GM10847 (cell line): ENCODE data around the gene ARL5C.

Experiments used
- POLR2A ChIP-seq: IDR thresholded peaks from 2 replicates; pipeline ENCODE4 v1.6.1; 2011; ENCODE audit not compliant: insufficient read length; ENCODE audit errors: extremely low read depth

ARL5C gene

GRCh38 chr17:39143552-39144093, 22.3 kb downstream of the ARL5C start:
- TF ChIP-seq POLR2A, result no peak

GRCh38 chr17:39141915-39142664, 23.9 kb downstream of the ARL5C start:
- no peak for TF ChIP-seq POLR2A

GRCh38 chr17:39141294-39141693, 24.7 kb downstream of the ARL5C start:
- no peak for TF ChIP-seq POLR2A

GRCh38 chr17:39139561-39139960, 26.4 kb downstream of the ARL5C start:
- no peak for TF ChIP-seq POLR2A

- no peak for TF ChIP-seq POLR2A
These were observed 26.8 kb downstream of the ARL5C start for GRCh38 chr17:39139161-39139511.

- no peak for TF ChIP-seq POLR2A
These were observed 27.4 kb downstream of the ARL5C start for GRCh38 chr17:39138431-39139160.

- TF ChIP-seq POLR2A, result no peak
These were observed 31.1 kb downstream of the ARL5C start for GRCh38 chr17:39134878-39135277.

- TF ChIP-seq POLR2A, result no peak
These were observed 33.8 kb downstream of the ARL5C start for GRCh38 chr17:39132192-39132610.

- no peak for TF ChIP-seq POLR2A
These were observed 34.3 kb downstream of the ARL5C start for GRCh38 chr17:39131616-39132015.

GRCh38 chr17:39130205-39130604, 35.8 kb downstream of the ARL5C start:
- TF ChIP-seq POLR2A, result no peak

- TF ChIP-seq POLR2A, result no peak
These were observed 39.5 kb downstream of the ARL5C start for GRCh38 chr17:39126436-39126835.

- no peak for TF ChIP-seq POLR2A
These were observed 40.7 kb downstream of the ARL5C start for GRCh38 chr17:39125143-39125875.

- TF ChIP-seq POLR2A, result no peak
These were observed 42.3 kb downstream of the ARL5C start for GRCh38 chr17:39123627-39124026.

- no peak for TF ChIP-seq POLR2A
These were observed 43.0 kb downstream of the ARL5C start for GRCh38 chr17:39122991-39123390.

GRCh38 chr17:39118674-39119419, 47.1 kb downstream of the ARL5C start:
- TF ChIP-seq POLR2A, result no peak

GRCh38 chr17:39116224-39116623, 49.7 kb downstream of the ARL5C start:
- no peak for TF ChIP-seq POLR2A

- no peak for TF ChIP-seq POLR2A
These were observed 50.8 kb downstream of the ARL5C start for GRCh38 chr17:39115135-39115534.
